H1 (cell line): ENCODE data around the gene PACRGL. TPM values are rescaled to one million over a fixed set of nuclear protein-coding genes. Genes with fewer than 3 reads are reported as not detected.

Experiments
- CTCF ChIA-PET: fragments of 300-600 bp; sonication (Branson Sonifier 250); formaldehyde crosslinking; loops from one replicate; lab custom pipeline; 2021; ENCODE audit not compliant: partially characterized antibody; lab: Charles Lee
- POLR2A ChIA-PET: fragments of 300-600 bp; sonication (Branson Sonifier 250); formaldehyde crosslinking; loops from one replicate; lab custom pipeline; 2021; ENCODE audit warnings: inconsistent platforms; ENCODE audit not compliant: partially characterized antibody; lab: Charles Lee
- DNase-seq, 2 experiments: peaks; one replicate each; pipeline versions ENCODE4 v3.0.0 to v3.0.0-alpha.2; 2010 to 2022; ENCODE audit warnings: low spot score in 2 of 2, low read depth in 1 of 2, mixed read lengths in 1 of 2
- FAIRE-seq: peaks from 2 replicates; lab custom pipeline; 2011; peaks lifted over from hg19 to GRCh38; lab: Jason Lieb, UNC
- H2AFZ ChIP-seq: 2 replicates; pipeline ENCODE4 v1.8.1; 2012; ENCODE audit warnings: low read length, inconsistent platforms
- H2AK5ac ChIP-seq: 2 replicates; pipeline ENCODE4 v1.6.1; 2013; ENCODE audit warnings: low read depth, low read length
- H2BK120ac ChIP-seq: replicated peaks from 2 replicates; pipeline ENCODE3; 2013; ENCODE audit warnings: low read depth, low read length, inconsistent platforms
- H2BK12ac ChIP-seq: 2 replicates; pipeline ENCODE4 v1.6.1; 2013; ENCODE audit warnings: low read depth, low read length
- H2BK15ac ChIP-seq: 2 replicates; pipeline ENCODE4 v1.6.1; 2013; ENCODE audit warnings: low read length
- H2BK20ac ChIP-seq: 2 replicates; pipeline ENCODE4 v1.6.1; 2013; ENCODE audit warnings: low read length
- H2BK5ac ChIP-seq: 2 replicates; pipeline ENCODE4 v1.6.1; 2013; ENCODE audit warnings: low read depth, low read length
- H3K14ac ChIP-seq: 2 replicates; pipeline ENCODE4 v1.6.1; 2013; ENCODE audit warnings: inconsistent platforms; ENCODE audit not compliant: insufficient read length
- H3K18ac ChIP-seq: 2 replicates; pipeline ENCODE4 v1.6.1; 2013; ENCODE audit warnings: low read length; ENCODE audit errors: extremely low read depth
- H3K23ac ChIP-seq: 2 replicates; pipeline ENCODE4 v1.6.1; 2013; ENCODE audit warnings: inconsistent platforms; ENCODE audit not compliant: insufficient read length
- H3K23me2 ChIP-seq: 2 replicates; pipeline ENCODE4 v1.6.1; 2013; ENCODE audit warnings: low read depth, low read length
- H3K27ac ChIP-seq: 2 replicates; pipeline ENCODE4 v1.6.1; 2011; ENCODE audit warnings: low read depth, low read length, inconsistent platforms
- H3K27me3 ChIP-seq, 4 experiments: replicated peaks in 1 of 4; 1 replicate in 1 of 4; 2 replicates in 3 of 4; pipeline versions ENCODE4 v1.6.1 to v1.8.1; 2011 to 2013; ENCODE audit warnings: low read length in 3 of 4, mild to moderate bottlenecking in 3 of 4, inconsistent platforms in 2 of 4, mixed read lengths in 2 of 4, moderate library complexity in 1 of 4; ENCODE audit not compliant: control insufficient read depth in 3 of 4, insufficient read depth in 3 of 4; ENCODE audit errors: extremely low read depth in 1 of 4
- H3K36me3 ChIP-seq, 4 experiments: 2 replicates each; pipeline versions ENCODE4 v1.6.1 to v1.8.1; 2011 to 2013; ENCODE audit warnings: mild to moderate bottlenecking in 4 of 4, low read length in 3 of 4, moderate library complexity in 2 of 4, control low read depth in 1 of 4, inconsistent platforms in 1 of 4; ENCODE audit not compliant: insufficient read depth in 4 of 4, control insufficient read depth in 2 of 4
- H3K4ac ChIP-seq: replicated peaks from 2 replicates; pipeline ENCODE3; 2013; ENCODE audit warnings: low read length, low read depth, mixed read lengths, inconsistent platforms; ENCODE audit not compliant: insufficient read length
- H3K4me1 ChIP-seq, 4 experiments: replicated peaks in 1 of 4; 1 replicate in 1 of 4; 2 replicates in 3 of 4; pipeline versions ENCODE4 v1.6.1 to v1.8.1; 2011 to 2013; ENCODE audit warnings: low read length in 3 of 4, inconsistent platforms in 2 of 4, mixed read lengths in 1 of 4; ENCODE audit not compliant: insufficient read depth in 4 of 4, control insufficient read depth in 3 of 4
- H3K4me2 ChIP-seq, 2 experiments: 2 replicates each; pipeline versions ENCODE4 v1.6.1 to v1.8.1; 2011 to 2013; ENCODE audit warnings: low read depth in 2 of 2, low read length in 2 of 2, control low read depth in 1 of 2, inconsistent platforms in 1 of 2, mild to moderate bottlenecking in 1 of 2; ENCODE audit not compliant: insufficient read depth in 1 of 2
- H3K4me3 ChIP-seq, 4 experiments: fragments of 200-600, 300-600 bp in 1 of 4; sonication (generic), shearing (Covaris generic), sonication (Bioruptor Twin) in 1 of 4; 2 replicates each; pipeline versions ENCODE4 v1.5.1 to v1.8.1; 2011 to 2016; ENCODE audit warnings: low read length in 4 of 4, low read depth in 3 of 4, control low read depth in 2 of 4, inconsistent platforms in 2 of 4, mild to moderate bottlenecking in 2 of 4, mixed read lengths in 1 of 4, moderate library complexity in 1 of 4; ENCODE audit not compliant: insufficient read depth in 2 of 4; ENCODE audit errors: extremely low read depth in 1 of 4
- H3K56ac ChIP-seq: replicated peaks from 2 replicates; pipeline ENCODE3; 2013; ENCODE audit warnings: low read depth, mild to moderate bottlenecking, mixed read lengths, low read length, inconsistent platforms; ENCODE audit not compliant: insufficient read length
- H3K79me1 ChIP-seq: 2 replicates; pipeline ENCODE4 v1.6.1; 2013; ENCODE audit warnings: low read depth, low read length, control low read depth
- H3K79me2 ChIP-seq, 2 experiments: 2 replicates each; pipeline versions ENCODE4 v1.6.1 to v1.8.1; 2012 to 2013; ENCODE audit warnings: low read length in 2 of 2, mild to moderate bottlenecking in 2 of 2, inconsistent platforms in 1 of 2; ENCODE audit not compliant: insufficient read depth in 2 of 2, control insufficient read depth in 1 of 2
- H3K9ac ChIP-seq, 4 experiments: replicated peaks in 1 of 4; 1 replicate in 1 of 4; 2 replicates in 3 of 4; pipeline versions ENCODE4 v1.6.1 to v1.8.1; 2011 to 2013; ENCODE audit warnings: low read depth in 3 of 4, low read length in 3 of 4, control low read depth in 2 of 4, mild to moderate bottlenecking in 2 of 4, moderate library complexity in 2 of 4, inconsistent platforms in 1 of 4; ENCODE audit errors: extremely low read depth in 1 of 4
- H3K9me3 ChIP-seq, 2 experiments: 2 replicates each; pipeline versions ENCODE4 v1.6.1 to v1.8.1; 2012 to 2013; ENCODE audit warnings: mild to moderate bottlenecking in 2 of 2, moderate library complexity in 2 of 2, control low read depth in 1 of 2, inconsistent platforms in 1 of 2, low read depth in 1 of 2, low read length in 1 of 2, mixed read lengths in 1 of 2; ENCODE audit not compliant: insufficient read depth in 2 of 2
- H4K20me1 ChIP-seq, 2 experiments: replicated peaks in 1 of 2; 2 replicates each; pipeline versions ENCODE3 to v1.8.1; 2011 to 2013; ENCODE audit warnings: inconsistent platforms in 2 of 2, low read length in 2 of 2, mild to moderate bottlenecking in 1 of 2; ENCODE audit not compliant: insufficient read depth in 2 of 2, control insufficient read depth in 1 of 2
- H4K5ac ChIP-seq: 2 replicates; pipeline ENCODE4 v1.6.1; 2013; ENCODE audit warnings: low read length, low read depth, mixed read lengths, inconsistent platforms; ENCODE audit not compliant: insufficient read length
- H4K8ac ChIP-seq: 2 replicates; pipeline ENCODE4 v1.8.0; 2013; ENCODE audit warnings: mild to moderate bottlenecking, moderate library complexity, low read length, inconsistent platforms; ENCODE audit not compliant: insufficient read depth; ENCODE audit errors: extremely low read depth
- H4K91ac ChIP-seq: replicated peaks from 2 replicates; pipeline ENCODE3; 2013; ENCODE audit warnings: low read length, mixed read lengths, inconsistent platforms; ENCODE audit not compliant: insufficient read length
- ATF2 ChIP-seq: IDR thresholded peaks from 2 replicates; pipeline ENCODE4 v1.6.1; 2012; ENCODE audit warnings: low read length, inconsistent platforms
- KDM4A ChIP-seq: IDR thresholded peaks from one replicate; pipeline ENCODE4 v1.7.1; 2012; ENCODE audit warnings: low read depth, mild to moderate bottlenecking, moderate library complexity, low read length, inconsistent platforms; ENCODE audit not compliant: severe bottlenecking
- RFX5 ChIP-seq: IDR thresholded peaks from 2 replicates; pipeline ENCODE4 v1.6.1; 2011; ENCODE audit warnings: low read depth, low read length, improper control_type of control experiment, borderline replicate concordance
- SP4 ChIP-seq: IDR thresholded peaks from 2 replicates; pipeline ENCODE4 v1.6.1; 2012; ENCODE audit warnings: low read length, inconsistent platforms
- TBP ChIP-seq: IDR thresholded peaks from 2 replicates; pipeline ENCODE4 v1.6.1; 2011; ENCODE audit warnings: low read depth, low read length, improper control_type of control experiment
- WGBS, 2 experiments: shearing (Covaris generic) in 1 of 2; methylation state at CpG; one replicate each; pipeline versions ENCODE4 v1.1.6 to v1.1.7; 2013 to 2015; ENCODE audit warnings: low lambda C conversion rate in 2 of 2, mixed read lengths in 2 of 2, inconsistent platforms in 1 of 2, low coverage in 1 of 2, missing lambda C conversion rate in 1 of 2; ENCODE audit not compliant: insufficient replicate concordance in 2 of 2, insufficient coverage in 1 of 2, insufficient read length in 1 of 2; ENCODE audit errors: extremely low coverage in 1 of 2, missing lambda C conversion rate in 1 of 2; 5-methylcytosine and 5-hydroxymethylcytosine counted together
- polyA plus RNA-seq, 7 experiments: library from polyadenylated mRNA; depleted of rRNA in 3 of 7; stranded (reverse) in 5 of 7; unstranded in 2 of 7; fragments of >200 nt in 5 of 7; fragments of 200-250 nt in 2 of 7; gene quantifications; 1 replicate in 5 of 7; 2 replicates in 1 of 7; 4 replicates in 1 of 7; pipeline versions ENCODE4 v1.2.1 to v1.2.3, GENCODE V29; 2011 to 2013; ENCODE audit warnings: missing spikeins in 2 of 7, mixed read lengths in 2 of 7
- total RNA-seq: library from RNA; stranded (reverse); fragmentation: NEBNext Ultra II Directional; extraction: Animal tissue kit (Norgen Biotek cat#: 25700); gene quantifications from 2 replicates; pipeline ENCODE4 v1.2.1, GENCODE V29; 2021

Gene PACRGL
- total and polyA plus RNA-seq, 2 of the 8 experiments (the other 6 are each of a cell fraction or from before 2014, with no cell fraction given), result 7.0 to 13.7 TPM

GRCh38 chr4:20778896-20779295 lies 78.6 kb downstream of the PACRGL start:
- ChIA-PET POLR2A (no interaction called here), CTCF (no interaction called here)
- DNase-seq, result no peak
- FAIRE-seq, result no peak
- Histone ChIP-seq H3K56ac (no peak overlapping the region), H3K9me3 (peaks cover 11% of the 10 kb centered on the region in 2 experiments; a peak in 2 of 4 replicates), H2BK15ac (no peak overlapping the region), H4K5ac (no peak overlapping the region), H3K23me2 (no peaks in the 10 kb centered on the region), H2AFZ (no peak overlapping the region), H2AK5ac (no peak overlapping the region), H3K4me3 (no peak overlapping the region), H3K4me2 (no peak overlapping the region), H2BK5ac (no peak overlapping the region), H3K79me2 (no peaks in the 10 kb centered on the region), H3K36me3 (no peaks in the 10 kb centered on the region), H3K23ac (no peak overlapping the region), H3K4ac (no peak overlapping the region), H3K27ac (no peak overlapping the region), H4K91ac (no peak overlapping the region), H3K9ac (no peak overlapping the region), H2BK12ac (no peak overlapping the region), H4K8ac (no peak overlapping the region), H3K4me1 (no peaks in the 10 kb centered on the region), H4K20me1 (no peaks in the 10 kb centered on the region), H3K27me3 (no peaks in the 10 kb centered on the region), H3K79me1 (no peaks in the 10 kb centered on the region), H3K14ac (no peak overlapping the region), H2BK120ac (no peak overlapping the region), H2BK20ac (no peak overlapping the region), H3K18ac (no peak overlapping the region)
- 95% methylated on average over 1 of the region's 1 CpG; no CpG with 5 or more reads in 1 of the 2 experiments for WGBS, 2 experiments
- no peak for TF ChIP-seq KDM4A
- TF ChIP-seq RFX5, result no peak
- TF ChIP-seq SP4, result no peak
- TF ChIP-seq TBP, result no peak
- no peak for TF ChIP-seq ATF2
